Tibial nerve (tissue), 3 donors: Measurements from ENCODE around the gene GPER1.

ENCODE experiments used
- CTCF ChIP-seq, 5 experiments: fragments of 200-600 bp in 3 of 5; fragments of 450-650 bp in 2 of 5; sonication (generic) in 3 of 5; IDR thresholded peaks; one replicate each; pipeline ENCODE4 v1.5.1; 2016 to 2019; ENCODE audit warnings: antibody characterized with exemption in 5 of 5, mild to moderate bottlenecking in 3 of 5, moderate library complexity in 2 of 5
- POLR2A ChIP-seq, 2 donors: fragments of 450-650 bp; IDR thresholded peaks; one replicate each; pipeline ENCODE4 v1.6.1; 2017; ENCODE audit warnings: antibody characterized with exemption in 2 of 2, mild to moderate bottlenecking in 2 of 2, moderate library complexity in 2 of 2

- TF ChIP-seq CTCF (IDR thresholded peaks at IDR 0.05) (no peak), POLR2A (IDR thresholded peaks at IDR 0.05) (no peak)
Observed at GRCh38 chr7:1091644-1092027, 3.7 kb downstream of the GPER1 start.
